Body of pancreas (tissue), 4 donors: ENCODE results near the gene SH3PXD2A. TPM values are rescaled to one million over a fixed set of nuclear protein-coding genes. Genes with fewer than 3 reads are reported as not detected.
A peak's percentile ranks its signal among the peaks of the same experiment; 100 is the strongest.
"Not testable (repeated sequence)": the region's sequence is repeated elsewhere in the genome, so short reads cannot be mapped to it uniquely, and the experiment has no call there.

Source experiments
- ATAC-seq: fragments of 150-250 bp; one replicate; pipeline ENCODE4 v1.9.1; 2016
- DNase-seq, 4 donors: peaks; one replicate each; pipeline ENCODE4 v3.0.0-alpha.2; 2019
- H3K27ac ChIP-seq, 4 donors: fragments of 200-600 bp; sonication (generic); 1 replicate in 3 of 4; 2 replicates in 1 of 4; pipeline versions ENCODE4 v1.5.1 to v1.6.1; 2016 to 2019; ENCODE audit warnings: mild to moderate bottlenecking in 1 of 4, mixed read lengths in 1 of 4, moderate library complexity in 1 of 4
- H3K27me3 ChIP-seq, 2 donors: fragments of 200-600 bp; sonication (generic); one replicate each; pipeline ENCODE4 v1.6.0; 2016; ENCODE audit warnings: mild to moderate bottlenecking in 1 of 2
- H3K36me3 ChIP-seq, 2 donors: fragments of 200-600 bp; sonication (generic); replicated peaks in 1 of 2; 2 replicates each; pipeline ENCODE4 v1.5.1; 2016; ENCODE audit warnings: low read depth in 2 of 2; ENCODE audit not compliant: insufficient read depth in 1 of 2
- H3K4me1 ChIP-seq: fragments of 200-600 bp; sonication (generic); one replicate; pipeline ENCODE4 v1.6.0; 2016
- H3K4me3 ChIP-seq, 2 donors: fragments of 200-600 bp; sonication (generic); 1 replicate in 1 of 2; 2 replicates in 1 of 2; pipeline ENCODE4 v1.5.1; 2016 to 2019
- H3K9me3 ChIP-seq, 3 donors: fragments of 200-600 bp; sonication (generic); 1 replicate in 2 of 3; 2 replicates in 1 of 3; pipeline ENCODE4 v1.5.1; 2016
- CTCF ChIP-seq, 7 experiments: fragments of 450-650 bp in 4 of 7; fragments of 200-600 bp in 3 of 7; sonication (generic) in 3 of 7; IDR thresholded peaks; one replicate each; pipeline ENCODE4 v1.5.1; 2016 to 2019; ENCODE audit warnings: antibody characterized with exemption in 7 of 7
- POLR2A ChIP-seq, 3 donors: fragments of 450-650 bp; IDR thresholded peaks; one replicate each; pipeline ENCODE4 v1.6.1; 2016; ENCODE audit warnings: antibody characterized with exemption in 3 of 3, mild to moderate bottlenecking in 2 of 3
- WGBS, 2 donors: methylation state at CpG; one replicate each; pipeline ENCODE4 v1.1.5; 2017; 5-methylcytosine and 5-hydroxymethylcytosine counted together
- intact Hi-C: fragments of 100-400 bp; cut with DNase I; formaldehyde crosslinking; loops from one replicate; pipeline ENCODE4 v1.15.1; 2023
- total RNA-seq, 2 donors: library from RNA; depleted of rRNA; stranded (reverse); fragments of >200 nt; gene quantifications; one replicate each; pipeline ENCODE4 v1.1.0, GENCODE V29; 2016

SH3PXD2A gene
- total RNA-seq, 2 donors from 2014 or later: 7.3 to 9.9 TPM

- Histone ChIP-seq H3K4me1 (peaks cover 15% of the 10 kb centered on the region), H3K27ac (peak overlapping the region in 3 of 4 donors; percentile 59 to 70 (median 64)), H3K4me3 (no peak overlapping the region), H3K36me3 (no peaks in the 10 kb centered on the region), H3K27me3 (no peaks in the 10 kb centered on the region), H3K9me3 (no peaks in the 10 kb centered on the region)
- WGBS, 2 donors: 39 to 42% methylated on average over 10 to 14 of the region's 14 CpGs
- intact Hi-C loops: no loop called here
- TF ChIP-seq POLR2A (IDR thresholded peaks at IDR 0.05) (no peak), CTCF (IDR thresholded peaks at IDR 0.05) (no peak)
- DNase-seq (peak; percentile 44 to 64 (median 56)), ATAC-seq (peak; percentile 83)
These were observed 122.9 kb downstream of the SH3PXD2A start for GRCh38 chr10:103732339-103733044.

DNA sequence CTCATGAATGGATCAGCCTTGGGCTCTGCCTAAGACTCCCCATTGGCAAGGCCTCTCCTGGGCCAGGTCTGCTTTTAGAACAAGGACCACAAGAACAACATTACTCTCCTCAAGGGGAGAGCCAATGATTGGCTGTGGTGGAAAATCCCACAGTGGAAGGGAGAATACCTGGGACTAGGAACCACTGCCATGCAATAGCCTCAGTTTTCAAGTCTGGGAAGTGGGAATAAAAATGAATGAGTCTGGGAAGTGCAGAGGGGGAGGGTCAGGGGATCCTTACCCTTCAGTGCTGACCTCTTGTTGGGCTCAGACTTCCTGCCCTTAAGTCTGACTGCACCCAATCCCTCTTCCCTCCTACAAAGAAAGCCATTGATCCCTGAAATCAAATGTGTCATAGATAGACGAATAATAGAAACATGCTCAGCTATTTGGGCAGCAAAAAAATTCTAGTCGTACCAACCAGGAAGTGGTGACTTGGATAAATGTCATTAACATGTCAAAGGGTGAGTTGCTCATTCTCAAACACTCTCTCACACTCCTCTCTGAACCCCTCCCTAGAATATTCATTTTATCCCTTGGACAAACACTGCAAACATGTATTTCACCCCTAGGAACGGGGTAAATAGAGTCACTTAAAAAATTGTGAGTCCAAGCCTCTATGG is 123.6 kb downstream of the SH3PXD2A start:
- no peak for TF ChIP-seq POLR2A (IDR thresholded peaks at IDR 0.05)
- no peak for TF ChIP-seq CTCF (IDR thresholded peaks at IDR 0.05)
- intact Hi-C loops: no loop called here
- Histone ChIP-seq H3K27ac (peak overlapping the region in 3 of 4 donors; percentile 59 to 70 (median 64)), H3K9me3 (no peaks in the 10 kb centered on the region), H3K27me3 (no peaks in the 10 kb centered on the region), H3K4me3 (no peak overlapping the region), H3K4me1 (peaks cover 15% of the 10 kb centered on the region), H3K36me3 (no peaks in the 10 kb centered on the region)
- 22 to 27% methylated on average over 3 of the region's 3 CpGs for WGBS, 2 donors
- no peak for DNase-seq
- peak; percentile 63 for ATAC-seq

GRCh38 chr10:103731026-103731425 is 124.3 kb downstream of the SH3PXD2A start:
- H3K36me3 ChIP-seq, ATAC-seq, H3K9me3 ChIP-seq, DNase-seq, H3K27me3 ChIP-seq, intact Hi-C loops, H3K4me3 ChIP-seq: not testable (repeated sequence)
- H3K27ac ChIP-seq: peak overlapping the region in 1 of 4 donors; percentile 70
- peaks cover 15% of the 10 kb centered on the region for H3K4me1 ChIP-seq
- WGBS, 2 donors: 83 to 91% methylated on average over 4 of the region's 4 CpGs

DNA sequence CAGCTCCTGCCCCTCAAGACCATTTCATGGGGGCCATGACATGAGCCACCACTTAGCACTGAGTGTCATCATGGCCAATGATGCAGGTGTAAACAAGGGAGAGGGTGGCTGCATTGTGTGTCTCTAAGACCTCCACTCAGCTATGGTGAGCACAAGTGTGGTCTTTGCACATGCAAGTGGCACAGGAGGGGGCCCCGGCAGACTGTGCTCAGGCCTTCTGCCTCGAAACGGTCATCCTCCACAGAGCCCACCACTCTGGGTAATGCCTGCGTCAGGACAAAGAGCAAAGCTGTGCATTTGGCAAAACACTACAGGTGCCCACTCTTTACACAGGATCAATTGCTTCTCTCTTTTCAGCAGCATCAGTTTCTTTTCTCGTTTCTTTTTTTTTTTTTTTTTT is 125.5 kb downstream of the SH3PXD2A start:
- no peak for TF ChIP-seq POLR2A (IDR thresholded peaks at IDR 0.05)
- TF ChIP-seq CTCF (IDR thresholded peaks at IDR 0.05): no peak
- DNase-seq (no peak), ATAC-seq (no peak)
- Histone ChIP-seq H3K4me1 (peaks cover 15% of the 10 kb centered on the region), H3K9me3 (no peaks in the 10 kb centered on the region), H3K4me3 (no peak overlapping the region), H3K27ac (no peak overlapping the region), H3K27me3 (no peaks in the 10 kb centered on the region), H3K36me3 (no peaks in the 10 kb centered on the region)
- intact Hi-C loops: no loop called here
- WGBS, 2 donors: 85 to 94% methylated on average over 5 of the region's 5 CpGs

DNA sequence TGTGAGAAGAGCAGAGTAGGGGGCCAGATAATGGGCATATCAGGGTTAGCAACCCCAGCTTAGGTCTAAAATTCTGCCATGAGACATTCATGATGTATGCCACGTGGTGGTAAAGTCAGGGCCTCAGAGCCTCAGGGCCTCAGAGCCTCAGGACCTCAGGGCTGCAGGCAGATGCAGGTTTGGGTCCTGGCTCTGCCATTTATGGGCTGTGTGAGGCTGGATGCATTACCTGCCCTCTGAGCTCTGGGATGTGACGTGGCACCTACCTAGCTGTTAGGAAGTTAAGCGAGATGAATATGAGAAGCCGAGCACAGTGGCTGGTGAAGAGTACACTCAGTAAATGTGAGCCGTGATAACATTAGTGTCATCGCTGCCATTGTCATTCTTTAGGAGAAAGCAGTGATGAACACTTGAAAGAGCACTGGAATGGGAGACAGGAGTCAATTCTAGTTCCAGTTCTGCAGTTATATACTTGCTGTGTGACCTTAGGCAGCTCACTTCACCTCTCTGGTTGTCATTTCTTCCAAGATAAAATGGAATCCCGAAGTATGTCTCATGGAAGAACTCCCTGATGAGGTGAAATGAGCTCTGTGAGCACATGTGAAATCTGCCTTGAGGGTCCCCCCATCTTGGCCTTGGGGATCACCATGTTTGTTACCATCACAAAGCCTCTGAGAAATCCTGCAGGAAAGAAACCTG is 127.2 kb downstream of the SH3PXD2A start:
- Histone ChIP-seq H3K36me3 (no peaks in the 10 kb centered on the region), H3K9me3 (no peaks in the 10 kb centered on the region), H3K4me3 (no peak overlapping the region), H3K27ac (no peak overlapping the region), H3K4me1 (peaks cover 12% of the 10 kb centered on the region), H3K27me3 (no peaks in the 10 kb centered on the region)
- ATAC-seq: no peak
- no peak for DNase-seq
- TF ChIP-seq CTCF (IDR thresholded peaks at IDR 0.05): no peak
- TF ChIP-seq POLR2A (IDR thresholded peaks at IDR 0.05): no peak
- intact Hi-C loops: no loop called here
- 89 to 92% methylated on average over 7 of the region's 7 CpGs for WGBS, 2 donors
